Activated CD8-positive, alpha-beta T cell treated with anti-CD3 and anti-CD28 coated beads for 36 hours (primary cell): ENCODE results near the gene PPDPF. TPM values are rescaled to one million over a fixed set of nuclear protein-coding genes. Genes with fewer than 3 reads are reported as not detected.

Source experiments
- ATAC-seq: fragments of 200-7000 bp; cut with Tn5 transposase; one replicate; pipeline ENCODE4 v1.10.0; 2021; ENCODE audit warnings: mild to moderate bottlenecking, moderate library complexity
- CTCF ChIA-PET: fragments of 350-600 bp; sonication (Branson Sonifier 250); formaldehyde crosslinking; loops from one replicate; lab custom pipeline; 2021; ENCODE audit warnings: antibody characterized with exemption; lab: Charles Lee
- POLR2A ChIA-PET: fragments of 350-600 bp; sonication (Branson Sonifier 250); formaldehyde crosslinking; loops from one replicate; lab custom pipeline; 2021; ENCODE audit warnings: antibody characterized with exemption; lab: Charles Lee
- DNase-seq: peaks from one replicate; pipeline ENCODE4 v3.0.0-alpha.2; 2020
- H3K27ac Mint-ChIP-seq: one replicate; pipeline ENCODE4 v1.8.0; 2021; ENCODE audit warnings: mild to moderate bottlenecking, mixed read lengths
- H3K27me3 Mint-ChIP-seq: one replicate; pipeline ENCODE4 v1.8.0; 2021; ENCODE audit warnings: mixed read lengths
- H3K36me3 Mint-ChIP-seq: one replicate; pipeline ENCODE4 v1.8.0; 2021; ENCODE audit warnings: low read depth, mixed read lengths
- H3K4me1 Mint-ChIP-seq: one replicate; pipeline ENCODE4 v1.8.0; 2021; ENCODE audit warnings: low read depth, mixed read lengths
- H3K4me3 Mint-ChIP-seq: one replicate; pipeline ENCODE4 v1.8.0; 2021; ENCODE audit warnings: mild to moderate bottlenecking, moderate library complexity, mixed read lengths
- H3K9me3 Mint-ChIP-seq: one replicate; pipeline ENCODE4 v1.8.0; 2021; ENCODE audit warnings: mixed read lengths
- CTCF ChIP-seq: fragments of 200-600 bp; IDR thresholded peaks from one replicate; pipeline ENCODE4 v1.8.0; 2022; ENCODE audit warnings: antibody characterized with exemption, mild to moderate bottlenecking
- intact Hi-C: fragments of 100-400 bp; cut with micrococcal nuclease; formaldehyde crosslinking; loops from one replicate; pipeline ENCODE4 v1.10.0; 2022
- total RNA-seq, 2 experiments: library from RNA; stranded (reverse); gene quantifications; one replicate each; pipeline ENCODE4 v1.2.3, GENCODE V29; 2021

PPDPF gene
- total RNA-seq, 2 experiments from 2014 or later: 193 to 226 TPM

DNA sequence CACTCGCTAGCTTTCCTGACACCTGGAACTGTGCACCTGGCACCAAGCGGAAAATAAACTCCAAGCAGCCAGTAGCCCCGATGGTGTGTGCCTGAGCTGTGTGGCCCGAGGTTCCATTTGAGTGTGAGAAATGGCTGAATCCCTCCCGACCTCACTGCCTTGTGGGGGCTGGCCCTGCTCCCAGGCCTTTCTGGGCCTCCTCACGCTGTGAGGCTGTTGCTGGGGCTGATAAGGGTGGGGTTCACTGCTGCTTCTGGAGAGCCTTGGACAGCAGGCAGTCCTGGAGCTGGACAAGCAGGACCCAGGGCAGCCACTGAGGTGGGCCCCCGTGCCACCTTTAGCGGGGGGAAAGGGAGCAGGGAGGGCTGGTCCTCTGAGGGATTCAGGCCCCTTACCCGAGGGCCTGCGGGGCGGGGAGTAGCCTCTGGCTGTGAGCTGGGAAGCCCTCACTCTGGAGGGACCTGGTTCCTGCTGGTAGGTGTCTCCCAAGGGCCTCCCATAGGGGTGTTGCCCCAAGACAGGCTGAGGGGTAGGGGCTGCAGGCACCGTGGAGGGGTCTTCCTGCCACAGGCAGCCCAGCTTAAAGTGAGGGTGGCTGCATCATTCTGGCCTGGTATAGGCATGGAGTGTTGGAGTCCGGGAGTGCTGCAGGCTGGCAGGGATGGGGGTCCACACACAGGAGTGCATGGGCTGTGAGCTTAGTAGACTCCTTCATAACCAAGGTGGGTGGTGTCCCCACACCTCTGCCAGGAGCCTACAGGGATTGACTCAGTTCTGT lies 1.7 kb downstream of the PPDPF start:
- Mint-ChIP-seq H3K27me3 (no peaks in the 10 kb centered on the region), H3K4me1 (peaks cover 11% of the 10 kb centered on the region), H3K9me3 (peaks cover 6% of the 10 kb centered on the region), H3K4me3 (peak overlapping the region; percentile 63), H3K27ac (peak overlapping the region; percentile 24), H3K36me3 (peaks cover 30% of the 10 kb centered on the region)
- ChIA-PET POLR2A (interaction anchor here (0.7 to 4.4 kb wide), 6 partner anchors 9 to 383 kb away, joined by 3 to 48 read pairs (median 4); partner anchors contain the start of gene PTK6), CTCF (interaction anchor here (2.0 to 3.8 kb wide), 2 partner anchors 15 to 26 kb away, joined by 7 to 22 read pairs; partner anchors contain the start of gene PTK6)
- no peak for TF ChIP-seq CTCF
- ATAC-seq (no peak), DNase-seq (no peak)
- intact Hi-C loops: no loop called here

DNA sequence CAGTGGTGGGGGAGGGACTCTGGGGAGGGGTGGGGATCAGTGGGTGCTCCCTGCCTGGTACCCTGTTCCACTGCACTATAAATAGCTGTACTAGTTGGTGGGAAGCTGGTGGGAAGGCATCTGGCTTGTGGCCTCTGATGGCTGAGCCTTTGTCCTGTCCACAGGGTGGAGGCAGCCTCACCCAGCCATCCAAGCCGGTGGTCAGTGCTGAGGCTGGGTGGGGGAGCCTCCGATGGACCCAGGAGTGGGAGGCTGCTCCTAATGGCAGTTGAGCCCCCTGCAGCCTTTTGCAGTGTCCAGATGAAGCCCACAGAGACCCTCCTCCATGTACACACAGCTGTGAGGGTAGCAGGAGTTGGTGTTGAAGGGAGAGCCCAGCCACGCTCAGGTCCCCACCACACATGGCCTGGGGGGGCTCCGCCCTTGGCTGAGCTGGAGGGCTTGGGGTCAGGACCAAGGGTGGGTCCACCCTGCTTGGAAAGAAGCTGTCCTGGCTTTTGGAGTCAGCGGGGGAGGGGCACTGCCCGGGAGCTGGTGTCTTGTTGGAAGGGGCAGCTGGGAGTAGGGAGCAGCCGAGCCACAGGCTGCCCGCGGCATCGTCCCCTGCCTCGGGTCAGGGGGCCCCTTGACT lies 2.5 kb downstream of the PPDPF start:
- Mint-ChIP-seq H3K36me3 (peaks cover 30% of the 10 kb centered on the region), H3K4me3 (peak overlapping the region; percentile 63), H3K27ac (no peak overlapping the region)

DNA sequence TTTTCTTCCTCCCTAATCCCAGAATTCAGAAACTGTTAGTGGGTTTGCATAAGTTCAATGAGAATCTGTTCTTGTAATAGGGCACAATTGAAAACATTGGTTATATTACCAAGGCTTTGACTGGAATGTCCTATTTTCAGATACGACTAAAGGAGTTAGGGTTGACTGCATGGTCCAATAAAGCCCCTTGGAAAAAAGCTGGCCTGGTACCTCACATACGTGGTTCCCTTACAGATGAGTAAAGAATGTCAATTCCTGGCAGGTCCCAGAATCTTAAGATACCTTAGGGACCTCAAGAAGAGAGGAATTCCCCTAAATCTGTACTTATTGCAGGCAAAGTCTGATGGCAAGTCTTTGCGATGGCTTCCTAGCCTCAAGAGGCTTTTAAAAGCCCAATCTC lies 4.6 kb downstream of the PPDPF start:
- H3K4me1 Mint-ChIP-seq: peaks cover 14% of the 10 kb centered on the region
- intact Hi-C loops: no loop called here
- ChIA-PET CTCF (interaction anchor here (1.4 kb wide), 1 partner anchor 28 kb away, joined by 3 read pairs; no protein-coding TSS in a partner anchor), POLR2A (no interaction called here)
- H3K27me3 Mint-ChIP-seq: no peaks in the 10 kb centered on the region
- H3K4me3 Mint-ChIP-seq: no peak overlapping the region
- TF ChIP-seq CTCF: no peak
- DNase-seq (no peak), ATAC-seq (no peak)
- peaks cover 30% of the 10 kb centered on the region for H3K36me3 Mint-ChIP-seq
- H3K9me3 Mint-ChIP-seq: peaks cover 6% of the 10 kb centered on the region
- H3K27ac Mint-ChIP-seq: no peak overlapping the region

More for the DNA sequence above, 2.5 kb downstream of the PPDPF start:
- CTCF ChIA-PET: interaction anchor here (2.0 to 3.8 kb wide), 2 partner anchors 14 to 27 kb away, joined by 7 to 22 read pairs; partner anchors contain the start of gene PTK6
- POLR2A ChIA-PET: interaction anchor here (0.7 to 4.4 kb wide), 5 partner anchors 8 to 384 kb away, joined by 3 to 48 read pairs (median 3); partner anchors contain the start of genes GMEB2 and PTK6
- Mint-ChIP-seq H3K9me3 (peaks cover 6% of the 10 kb centered on the region), H3K4me1 (peaks cover 14% of the 10 kb centered on the region), H3K27me3 (no peaks in the 10 kb centered on the region)
- ATAC-seq: no peak
- no peak for TF ChIP-seq CTCF
- intact Hi-C loops: no loop called here
- DNase-seq: no peak

DNA sequence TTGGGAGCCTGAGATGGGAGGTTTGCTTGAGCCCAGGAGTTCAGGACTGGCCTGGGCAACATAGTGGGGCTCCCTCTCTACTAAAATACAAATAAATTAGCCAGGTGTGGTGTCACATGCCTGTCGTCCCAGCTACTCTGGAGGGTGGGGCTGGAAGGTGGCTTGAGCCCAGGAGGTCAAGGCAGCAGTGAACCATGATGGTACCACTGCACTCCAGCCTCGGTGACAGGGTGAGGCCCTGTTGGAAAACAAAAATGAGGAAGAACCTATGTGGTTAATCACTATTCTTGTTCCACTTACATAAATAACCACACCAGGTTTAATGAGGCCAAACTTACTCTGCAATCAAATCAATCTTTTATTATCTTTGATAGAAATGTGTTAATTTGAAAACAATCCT lies 5.4 kb downstream of the PPDPF start:
- ATAC-seq: no peak
- DNase-seq: no peak
- Mint-ChIP-seq H3K27ac (no peak overlapping the region), H3K9me3 (peaks cover 6% of the 10 kb centered on the region), H3K4me3 (no peak overlapping the region), H3K27me3 (no peaks in the 10 kb centered on the region), H3K36me3 (peaks cover 30% of the 10 kb centered on the region), H3K4me1 (peaks cover 14% of the 10 kb centered on the region)
- ChIA-PET POLR2A (interaction anchor here (1.0 kb wide), 1 partner anchor 156 kb away, joined by 4 read pairs; no protein-coding TSS in a partner anchor), CTCF (interaction anchor here (1.0 to 1.4 kb wide), 2 partner anchors 12 to 29 kb away, joined by 3 read pairs; partner anchors contain the start of gene PTK6)
- no peak for TF ChIP-seq CTCF
- intact Hi-C loops: no loop called here
